Measurements from ENCODE around the gene TRAPPC13. TPM values are rescaled to one million over a fixed set of nuclear protein-coding genes. Genes with fewer than 3 reads are reported as not detected.

TRAPPC13 gene
- total RNA-seq, 1 donor from 2014 or later = 53.1 TPM

DNA sequence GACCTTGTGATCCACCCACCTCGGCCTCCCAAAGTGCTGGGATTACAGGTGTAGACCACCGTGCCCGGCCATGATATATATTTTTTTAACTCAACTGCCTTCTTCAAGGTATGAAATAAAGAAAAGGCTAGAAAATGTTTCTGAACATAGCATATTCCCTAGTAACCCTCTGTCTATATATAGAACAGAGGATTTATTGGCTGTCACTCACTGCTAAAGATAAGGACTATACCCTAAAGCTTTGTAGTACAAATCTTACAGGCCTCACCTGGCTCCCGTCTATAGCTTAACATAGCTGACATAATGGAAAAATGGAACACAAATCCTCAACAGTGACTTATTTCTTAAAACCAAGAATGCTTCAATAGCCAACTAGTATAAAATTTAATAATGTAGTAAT lies 82.8 kb downstream of the TRAPPC13 start:
- H3K36me3 Mint-ChIP-seq = peaks cover 10% of the 10 kb centered on the region
- no peak overlapping the region for H3K27ac Mint-ChIP-seq
- no peaks in the 10 kb centered on the region for H3K27me3 ChIP-seq
- H3F3A ChIP-seq (ENCODE audit: low read depth) = no peaks in the 10 kb centered on the region
- H3K4me1 ChIP-seq = no peaks in the 10 kb centered on the region
- no peak for DNase-seq (ENCODE audit: low spot score)
- no peak overlapping the region for H3K4me3 Mint-ChIP-seq
- H4K20me1 ChIP-seq (ENCODE audit: low read depth) = no peaks in the 10 kb centered on the region
- H3K36me3 ChIP-seq = no peaks in the 10 kb centered on the region
- H3K9me3 Mint-ChIP-seq = no peaks in the 10 kb centered on the region
- no peaks in the 10 kb centered on the region for H3K4me1 Mint-ChIP-seq
- no peak overlapping the region for H3K4me3 ChIP-seq
- no peak overlapping the region for H3K4me2 ChIP-seq
- no peak for TF ChIP-seq EZH2 (IDR thresholded peaks at IDR 0.05)
- TF ChIP-seq, protein P1, sequence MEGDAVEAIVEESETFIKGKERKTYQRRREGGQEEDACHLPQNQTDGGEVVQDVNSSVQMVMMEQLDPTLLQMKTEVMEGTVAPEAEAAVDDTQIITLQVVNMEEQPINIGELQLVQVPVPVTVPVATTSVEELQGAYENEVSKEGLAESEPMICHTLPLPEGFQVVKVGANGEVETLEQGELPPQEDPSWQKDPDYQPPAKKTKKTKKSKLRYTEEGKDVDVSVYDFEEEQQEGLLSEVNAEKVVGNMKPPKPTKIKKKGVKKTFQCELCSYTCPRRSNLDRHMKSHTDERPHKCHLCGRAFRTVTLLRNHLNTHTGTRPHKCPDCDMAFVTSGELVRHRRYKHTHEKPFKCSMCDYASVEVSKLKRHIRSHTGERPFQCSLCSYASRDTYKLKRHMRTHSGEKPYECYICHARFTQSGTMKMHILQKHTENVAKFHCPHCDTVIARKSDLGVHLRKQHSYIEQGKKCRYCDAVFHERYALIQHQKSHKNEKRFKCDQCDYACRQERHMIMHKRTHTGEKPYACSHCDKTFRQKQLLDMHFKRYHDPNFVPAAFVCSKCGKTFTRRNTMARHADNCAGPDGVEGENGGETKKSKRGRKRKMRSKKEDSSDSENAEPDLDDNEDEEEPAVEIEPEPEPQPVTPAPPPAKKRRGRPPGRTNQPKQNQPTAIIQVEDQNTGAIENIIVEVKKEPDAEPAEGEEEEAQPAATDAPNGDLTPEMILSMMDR (IDR thresholded peaks at IDR 0.05) = no peak
- TF ChIP-seq EZH2phosphoT487 (IDR thresholded peaks at IDR 0.05) = no peak
- H2AFZ ChIP-seq (replicated peaks) = no peak overlapping the region
- H3K27ac ChIP-seq = no peak overlapping the region
- no peaks in the 10 kb centered on the region for H3K9me3 ChIP-seq (ENCODE audit: low read depth)
- no peak overlapping the region for H3K9ac ChIP-seq
- H3K79me2 ChIP-seq (ENCODE audit: low read depth) = no peaks in the 10 kb centered on the region
- no peaks in the 10 kb centered on the region for H3K27me3 Mint-ChIP-seq (ENCODE audit: insufficient read depth, low read depth)

DNA sequence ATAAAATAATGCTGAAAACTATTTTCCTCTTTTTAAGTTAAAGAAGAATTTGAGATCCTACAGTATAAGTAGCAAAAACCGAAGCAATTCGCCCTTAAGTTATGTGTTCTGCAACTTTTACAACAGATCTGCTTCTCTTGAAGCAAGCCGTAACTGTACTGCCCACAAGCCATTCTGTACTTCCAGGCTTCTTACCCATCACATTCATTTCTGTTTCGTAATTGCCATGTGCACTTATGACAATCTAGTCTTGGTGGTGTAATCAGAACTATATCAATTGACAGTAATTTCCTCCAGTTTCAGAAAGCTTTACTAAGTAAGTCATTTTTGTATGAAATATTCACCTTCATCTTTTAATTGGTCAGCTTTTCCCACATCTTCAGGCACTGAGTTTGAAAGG lies 83.3 kb downstream of the TRAPPC13 start:
- H3K9ac ChIP-seq = no peak overlapping the region
- no peak overlapping the region for H3K4me3 ChIP-seq
- H3K27me3 ChIP-seq = no peaks in the 10 kb centered on the region
- no peaks in the 10 kb centered on the region for H3K4me1 ChIP-seq
- H3K79me2 ChIP-seq (ENCODE audit: low read depth) = no peaks in the 10 kb centered on the region
- Mint-ChIP-seq H3K27ac (no peak overlapping the region), H3K4me1 (no peaks in the 10 kb centered on the region), H3K27me3 (ENCODE audit: insufficient read depth, low read depth) (no peaks in the 10 kb centered on the region), H3K36me3 (peaks cover 10% of the 10 kb centered on the region), H3K4me3 (no peak overlapping the region), H3K9me3 (no peaks in the 10 kb centered on the region)
- no peaks in the 10 kb centered on the region for H3K36me3 ChIP-seq
- H3K4me2 ChIP-seq = no peak overlapping the region
- H3K9me3 ChIP-seq (ENCODE audit: low read depth) = no peaks in the 10 kb centered on the region
- no peak overlapping the region for H3K27ac ChIP-seq
- no peaks in the 10 kb centered on the region for H3F3A ChIP-seq (ENCODE audit: low read depth)
- TF ChIP-seq, protein P1 (IDR thresholded peaks at IDR 0.05) = no peak
- TF ChIP-seq EZH2phosphoT487 (IDR thresholded peaks at IDR 0.05) = no peak
- no peak for TF ChIP-seq EZH2 (IDR thresholded peaks at IDR 0.05)
- no peaks in the 10 kb centered on the region for H4K20me1 ChIP-seq (ENCODE audit: low read depth)
- DNase-seq (ENCODE audit: low spot score) = no peak
- no peak overlapping the region for H2AFZ ChIP-seq (replicated peaks)

Small RNA genes within 50 kb of the gene (small RNA-seq; reads per million reads assigned to genes)
- gene RNU6-540P = not detected

Other genes with a start within 250 kb of the TRAPPC13 start
- gene ADAMTS6, start 143.1 kb upstream of the TRAPPC13 start, total RNA-seq (ENCODE audit: low replicate concordance) = 7.1 and 14.3 TPM in 2 replicates
- 73.7 and 134 TPM in 2 replicates for gene CENPK, start 61.9 kb upstream of the TRAPPC13 start, total RNA-seq (ENCODE audit: low replicate concordance)
- 60.2 and 89.9 TPM in 2 replicates for gene PPWD1, start 61.7 kb upstream of the TRAPPC13 start, total RNA-seq (ENCODE audit: low replicate concordance)
- 15.5 and 16.6 TPM in 2 replicates for gene TRIM23, start 694 bp upstream of the TRAPPC13 start, total RNA-seq (ENCODE audit: low replicate concordance)
- 5.7 and 8.4 TPM in 2 replicates for gene SHLD3, start within 50 bp of the TRAPPC13 start, total RNA-seq (ENCODE audit: low replicate concordance)
- gene SGTB, start 97.1 kb downstream of the TRAPPC13 start, total RNA-seq (ENCODE audit: low replicate concordance) = 5.5 and 6.8 TPM in 2 replicates
- gene NLN, start 97.2 kb downstream of the TRAPPC13 start, total RNA-seq (ENCODE audit: low replicate concordance) = 78.6 and 94.3 TPM in 2 replicates

Measured in neural progenitor cell (in vitro differentiated cells).